Thyroid gland (tissue), 4 donors: Measurements from ENCODE around the gene PEX10. TPM values are rescaled to one million over a fixed set of nuclear protein-coding genes. Genes with fewer than 3 reads are reported as not detected.

Source experiments
- DNase-seq, 2 donors: peaks; one replicate each; pipeline ENCODE4 v3.0.0-alpha.2; 2019
- H3K27ac ChIP-seq, 3 donors: fragments of 200-600 bp; sonication (generic); 1 replicate in 2 of 3; 2 replicates in 1 of 3; pipeline ENCODE4 v1.5.1; 2016 to 2019; ENCODE audit warnings: mild to moderate bottlenecking in 1 of 3, moderate library complexity in 1 of 3
- H3K27me3 ChIP-seq: fragments of 200-600 bp; sonication (generic); one replicate; pipeline ENCODE4 v1.5.1; 2019
- H3K36me3 ChIP-seq, 2 donors: fragments of 200-600 bp; sonication (generic); one replicate each; pipeline ENCODE4 v1.5.1; 2016 to 2019
- H3K4me1 ChIP-seq, 2 donors: fragments of 200-600 bp; sonication (generic); one replicate each; pipeline ENCODE4 v1.5.1; 2017 to 2019
- H3K4me3 ChIP-seq, 3 donors: fragments of 200-600 bp; sonication (generic); replicated peaks in 1 of 3; 1 replicate in 2 of 3; 2 replicates in 1 of 3; pipeline ENCODE4 v1.5.1; 2016; ENCODE audit warnings: mild to moderate bottlenecking in 1 of 3
- H3K9me3 ChIP-seq: fragments of 200-600 bp; sonication (generic); one replicate; pipeline ENCODE4 v1.5.1; 2017
- CTCF ChIP-seq, 6 experiments: fragments of 200-600 bp in 3 of 6; fragments of 450-650 bp in 3 of 6; sonication (generic) in 3 of 6; IDR thresholded peaks; one replicate each; pipeline ENCODE4 v1.5.1; 2016 to 2019; ENCODE audit warnings: antibody characterized with exemption in 6 of 6, mild to moderate bottlenecking in 2 of 6, inconsistent platforms in 1 of 6, moderate library complexity in 1 of 6
- POLR2A ChIP-seq, 2 donors: fragments of 450-650 bp; IDR thresholded peaks; one replicate each; pipeline ENCODE4 v1.6.1; 2017; ENCODE audit warnings: antibody characterized with exemption in 2 of 2, mild to moderate bottlenecking in 2 of 2, moderate library complexity in 1 of 2
- WGBS, 2 donors: methylation state at CpG; one replicate each; pipeline ENCODE4 v1.1.5; 2017; 5-methylcytosine and 5-hydroxymethylcytosine counted together
- intact Hi-C: fragments of 100-400 bp; cut with DNase I; formaldehyde crosslinking; loops from one replicate; pipeline ENCODE4 v1.15.1; 2023
- total RNA-seq, 4 donors: library from RNA; depleted of rRNA; stranded (reverse); fragments of >200 nt; gene quantifications; one replicate each; pipeline ENCODE4 v1.2.3, GENCODE V29; 2016

Gene PEX10
- total RNA-seq, 4 donors from 2014 or later = 25.0 to 35.2 (median 33.5) TPM

- DNase-seq = no peak
- no peak overlapping the region for H3K4me3 ChIP-seq
- H3K27me3 ChIP-seq = no peaks in the 10 kb centered on the region
- WGBS, 2 donors = 93 to 97% methylated on average over 7 of the region's 7 CpGs
- peaks cover 22 to 27% of the 10 kb centered on the region in 2 donors for H3K36me3 ChIP-seq
- no peak overlapping the region for H3K27ac ChIP-seq
- no peaks in the 10 kb centered on the region for H3K9me3 ChIP-seq
- H3K4me1 ChIP-seq = peaks cover 26 to 33% of the 10 kb centered on the region in 2 donors
- no peak for TF ChIP-seq POLR2A (IDR thresholded peaks at IDR 0.05)
- no peak for TF ChIP-seq CTCF (IDR thresholded peaks at IDR 0.05)
- intact Hi-C loops = no loop called here
Measured at GRCh38 chr1:2394220-2394619, 18.1 kb downstream of the PEX10 start.

- Histone ChIP-seq H3K4me1 (peaks cover 26 to 33% of the 10 kb centered on the region in 2 donors), H3K4me3 (no peak overlapping the region), H3K27me3 (no peaks in the 10 kb centered on the region), H3K36me3 (peaks cover 19 to 21% of the 10 kb centered on the region in 2 donors), H3K27ac (no peak overlapping the region), H3K9me3 (no peaks in the 10 kb centered on the region)
- TF ChIP-seq CTCF (IDR thresholded peaks at IDR 0.05) (no peak), POLR2A (IDR thresholded peaks at IDR 0.05) (no peak)
- 76 to 87% methylated on average over 9 of the region's 9 CpGs for WGBS, 2 donors
- no peak for DNase-seq
- intact Hi-C loops = no loop called here
Measured at GRCh38 chr1:2393471-2393877, 18.9 kb downstream of the PEX10 start.

GRCh38 chr1:2392686-2393085, 19.7 kb downstream of the PEX10 start:
- H3K9me3 ChIP-seq = no peaks in the 10 kb centered on the region
- no peak for DNase-seq
- no peaks in the 10 kb centered on the region for H3K27me3 ChIP-seq
- TF ChIP-seq CTCF (IDR thresholded peaks at IDR 0.05) = no peak
- no peak for TF ChIP-seq POLR2A (IDR thresholded peaks at IDR 0.05)
- peaks cover 14 to 17% of the 10 kb centered on the region in 2 donors for H3K36me3 ChIP-seq
- H3K27ac ChIP-seq = peak overlapping the region in 1 of 3 donors; percentile 44
- H3K4me3 ChIP-seq = peak overlapping the region; percentile 45 to 94 (median 57)
- 49 to 60% methylated on average over 16 of the region's 16 CpGs for WGBS, 2 donors
- H3K4me1 ChIP-seq = peaks cover 26 to 33% of the 10 kb centered on the region in 2 donors
- intact Hi-C loops = no loop called here

- Histone ChIP-seq H3K9me3 (no peaks in the 10 kb centered on the region), H3K36me3 (peaks cover 7 to 11% of the 10 kb centered on the region in 2 donors), H3K4me1 (peaks cover 26 to 33% of the 10 kb centered on the region in 2 donors), H3K27ac (peak overlapping the region in 2 of 3 donors; percentile 44 to 78), H3K27me3 (no peaks in the 10 kb centered on the region), H3K4me3 (peak overlapping the region; percentile 45 to 94 (median 57))
- DNase-seq = no peak
- WGBS, 2 donors = 0 to 2% methylated on average over 2 to 11 of the region's 62 CpGs
- intact Hi-C loops = no loop called here
- TF ChIP-seq CTCF (IDR thresholded peaks at IDR 0.05) = no peak
- no peak for TF ChIP-seq POLR2A (IDR thresholded peaks at IDR 0.05)
Measured at GRCh38 chr1:2391931-2392509, 20.3 kb downstream of the PEX10 start.

- Histone ChIP-seq H3K4me1 (peaks cover 26 to 33% of the 10 kb centered on the region in 2 donors), H3K4me3 (peak within 1 kb of the TSS; percentile 74 to 94 (median 87)), H3K36me3 (peaks cover 4 to 5% of the 10 kb centered on the region in 2 donors), H3K27me3 (no peaks in the 10 kb centered on the region), H3K9me3 (no peaks in the 10 kb centered on the region), H3K27ac (peak within 1 kb of the TSS in 2 of 3 donors; percentile 44 to 78)
- peak; percentile 99 for DNase-seq
- 0% methylated on average over 10 to 32 of the region's 103 CpGs for WGBS, 2 donors
- TF ChIP-seq CTCF (IDR thresholded peaks at IDR 0.05) (no peak), POLR2A (IDR thresholded peaks at IDR 0.05) (peak in 1 of 2 donors; percentile 86)
- intact Hi-C loops = no loop called here
Measured at GRCh38 chr1:2391041-2391930, 21.1 kb downstream of the PEX10 start, which contains the start of the genes MORN1 and RER1. Gene MORN1 (minus strand): TSS chr1:2391554. CDS start chr1:2391533, 21 bp downstream. Gene RER1 (plus strand): TSS chr1:2391841. CDS start chr1:2395791, 3,950 bp downstream.
